OCI-LY3 (cell line): ENCODE measurements around the gene ZSCAN16.

ENCODE experiments used
- CTCF ChIP-seq: fragments of 200-600, 300-600 bp; sonication (generic); IDR thresholded peaks from 2 replicates; pipeline ENCODE4 v1.5.1; 2014; ENCODE audit warnings: antibody characterized with exemption, low read length, low read depth
- EZH2phosphoT487 ChIP-seq: fragments of 200-600 bp; shearing (Covaris generic); IDR thresholded peaks from 2 replicates; pipeline ENCODE4 v1.6.1; 2018; ENCODE audit warnings: antibody characterized with exemption, mixed run types, low read depth

GRCh38 chr6:28082939-28083338, 41.5 kb upstream of the ZSCAN16 start:
- TF ChIP-seq CTCF: no peak
- no peak for TF ChIP-seq EZH2phosphoT487
